T-cell (primary cell): ENCODE results near the gene STARD3. TPM values are rescaled to one million over a fixed set of nuclear protein-coding genes. Genes with fewer than 3 reads are reported as not detected.

Experiments
- ATAC-seq, 4 experiments: fragments of 200-7000 bp in 3 of 4; fragments of 150-1000 bp in 1 of 4; cut with Tn5 transposase; replicated peaks in 1 of 4; 1 replicate in 3 of 4; 2 replicates in 1 of 4; pipeline ENCODE4 v1.10.0; 2021; ENCODE audit warnings: moderate library complexity in 3 of 4, mild to moderate bottlenecking in 2 of 4, moderate number of reproducible peaks in 1 of 4
- CTCF ChIA-PET, 2 donors: fragments of 300-600 bp; sonication (Branson Sonifier 250); formaldehyde crosslinking; loops; one replicate each; lab custom pipeline; 2022; ENCODE audit warnings: antibody characterized with exemption in 2 of 2; lab: Charles Lee
- POLR2A ChIA-PET, 2 donors: fragments of 300-600 bp; sonication (Branson Sonifier 250); formaldehyde crosslinking; loops; one replicate each; lab custom pipeline; 2022; ENCODE audit warnings: antibody characterized with exemption in 2 of 2; lab: Charles Lee
- DNase-seq, 35 experiments: peaks; one replicate each; pipeline versions ENCODE4 v3.0.0 to v3.0.0-alpha.2; 2013 to 2023
- H3K27ac ChIP-seq: one replicate; pipeline ENCODE4 v1.5.1; 2013; ENCODE audit warnings: low read length
- H3K27me3 ChIP-seq, 2 experiments: replicated peaks in 1 of 2; 1 replicate in 1 of 2; 2 replicates in 1 of 2; pipeline versions ENCODE4 v1.6.1 to v1.7.0; 2013; ENCODE audit warnings: low read length in 1 of 2, mixed read lengths in 1 of 2; ENCODE audit not compliant: control insufficient read depth in 2 of 2, insufficient read depth in 2 of 2; ENCODE audit errors: extremely low read depth in 1 of 2
- H3K36me3 ChIP-seq, 2 donors: 1 replicate in 1 of 2; 2 replicates in 1 of 2; pipeline versions ENCODE4 v1.6.1 to v1.7.0; 2013; ENCODE audit warnings: low read length in 1 of 2; ENCODE audit not compliant: control insufficient read depth in 2 of 2, insufficient read depth in 1 of 2; ENCODE audit errors: extremely low read depth in 1 of 2
- H3K4me1 ChIP-seq, 2 experiments: 1 replicate in 1 of 2; 2 replicates in 1 of 2; pipeline versions ENCODE4 v1.6.1 to v1.7.0; 2013; ENCODE audit warnings: low read length in 2 of 2, mixed read lengths in 1 of 2; ENCODE audit not compliant: insufficient read depth in 2 of 2, control insufficient read depth in 1 of 2; ENCODE audit errors: extremely low read depth in 1 of 2
- H3K4me3 ChIP-seq, 2 donors: 1 replicate in 1 of 2; 2 replicates in 1 of 2; pipeline versions ENCODE4 v1.5.1 to v1.7.0; 2013; ENCODE audit warnings: mild to moderate bottlenecking in 2 of 2, low read length in 1 of 2, moderate library complexity in 1 of 2; ENCODE audit not compliant: control insufficient read depth in 1 of 2; ENCODE audit errors: extremely low read depth in 1 of 2
- H3K9me3 ChIP-seq: 2 replicates; pipeline ENCODE4 v1.7.0; 2013
- H3K27ac Mint-ChIP-seq, 2 donors: one replicate each; pipeline ENCODE4 v1.8.0; 2020 to 2021; ENCODE audit warnings: mild to moderate bottlenecking in 2 of 2, mixed read lengths in 2 of 2
- H3K27me3 Mint-ChIP-seq, 2 donors: one replicate each; pipeline ENCODE4 v1.8.0; 2021 to 2022; ENCODE audit warnings: mixed read lengths in 2 of 2
- H3K36me3 Mint-ChIP-seq: one replicate; pipeline ENCODE4 v1.8.0; 2021; ENCODE audit warnings: mixed read lengths
- H3K4me1 Mint-ChIP-seq, 3 donors: one replicate each; pipeline ENCODE4 v1.8.0; 2020 to 2022; ENCODE audit warnings: mixed read lengths in 3 of 3, mild to moderate bottlenecking in 1 of 3
- H3K4me3 Mint-ChIP-seq, 3 donors: one replicate each; pipeline ENCODE4 v1.8.0; 2020 to 2022; ENCODE audit warnings: mild to moderate bottlenecking in 3 of 3, mixed read lengths in 3 of 3, moderate library complexity in 3 of 3
- H3K9me3 Mint-ChIP-seq, 3 donors: one replicate each; pipeline ENCODE4 v1.8.0; 2020 to 2022; ENCODE audit warnings: mixed read lengths in 3 of 3
- WGBS: methylation state at CpG from one replicate; pipeline ENCODE4 v1.1.5; 2013; ENCODE audit warnings: missing lambda C conversion rate; ENCODE audit not compliant: insufficient coverage; 5-methylcytosine and 5-hydroxymethylcytosine counted together
- total RNA-seq, 35 experiments: library from RNA in 6 of 35; stranded (reverse) in 6 of 35; fragments of 120-200 nt in 1 of 35; gene quantifications; one replicate each; pipeline versions ENCODE4 v1.2.1 to v1.2.4 and lab custom pipeline; 2013 to 2026

Gene STARD3
- total RNA-seq, 5 donors from 2014 or later (not counting 1 experiment from before 2014, with no cell fraction given): 81.3 to 146 (median 99.7) TPM

- peak overlapping the region; percentile 66 to 84 (median 82) for H3K4me3 Mint-ChIP-seq
- CTCF ChIA-PET: interaction anchor here (0.5 to 0.6 kb wide), 2 partner anchors 70 to 206 kb away, joined by 3 read pairs; no protein-coding TSS in a partner anchor
- ATAC-seq (peak; percentile 66 to 76 (median 72)), DNase-seq (peak in 32 of 35 experiments; percentile 17 to 69 (median 44))
- Histone ChIP-seq H3K36me3 (no peaks in the 10 kb centered on the region), H3K27ac (no peak overlapping the region), H3K9me3 (no peaks in the 10 kb centered on the region), H3K4me3 (peak overlapping the region; percentile 33 to 40), H3K4me1 (peaks cover 4 to 28% of the 10 kb centered on the region in 2 experiments), H3K27me3 (peaks cover 2 to 45% of the 10 kb centered on the region in 2 experiments)
- peaks cover 15 to 18% of the 10 kb centered on the region in 2 donors for H3K27me3 Mint-ChIP-seq
- POLR2A ChIA-PET: interaction anchor here in 1 of 2 donors (0.6 kb wide), 1 partner anchor 361 kb away, joined by 4 read pairs; no protein-coding TSS in a partner anchor
- H3K27ac Mint-ChIP-seq: no peak overlapping the region
- no peaks in the 10 kb centered on the region for H3K36me3 Mint-ChIP-seq
- H3K9me3 Mint-ChIP-seq: no peaks in the 10 kb centered on the region
- 1% methylated on average over 63 of the region's 79 CpGs for WGBS
- H3K4me1 Mint-ChIP-seq: peaks cover 10 to 16% (median 12%) of the 10 kb centered on the region in 3 donors
Measured at GRCh38 chr17:39617446-39618245, 19.3 kb upstream of the STARD3 start.

GRCh38 chr17:39618246-39618913 lies 18.6 kb upstream of the STARD3 start:
- Histone ChIP-seq H3K27ac (no peak overlapping the region), H3K9me3 (no peaks in the 10 kb centered on the region), H3K27me3 (peaks cover 2 to 37% of the 10 kb centered on the region in 2 experiments), H3K4me3 (peak overlapping the region; percentile 40 to 46), H3K36me3 (no peaks in the 10 kb centered on the region), H3K4me1 (peaks cover 8 to 35% of the 10 kb centered on the region in 2 experiments)
- H3K27ac Mint-ChIP-seq: no peak overlapping the region
- ATAC-seq (no peak), DNase-seq (no peak)
- 20% methylated on average over 7 of the region's 33 CpGs for WGBS
- no peaks in the 10 kb centered on the region for H3K9me3 Mint-ChIP-seq
- H3K4me3 Mint-ChIP-seq: peak overlapping the region; percentile 74 to 84 (median 82)
- peaks cover 8 to 14% of the 10 kb centered on the region in 2 donors for H3K27me3 Mint-ChIP-seq
- POLR2A ChIA-PET: interaction anchor here in 1 of 2 donors (1.1 kb wide), 1 partner anchor 9 kb away, joined by 9 read pairs; no protein-coding TSS in a partner anchor
- no peaks in the 10 kb centered on the region for H3K36me3 Mint-ChIP-seq
- CTCF ChIA-PET: interaction anchor here in 1 of 2 donors (0.8 to 0.9 kb wide), 2 partner anchors 10 to 182 kb away, joined by 4 to 8 read pairs; no protein-coding TSS in a partner anchor
- H3K4me1 Mint-ChIP-seq: peaks cover 16 to 21% (median 17%) of the 10 kb centered on the region in 3 donors

- H3K36me3 Mint-ChIP-seq: no peaks in the 10 kb centered on the region
- CTCF ChIA-PET: interaction anchor here (0.5 to 3.2 kb wide), 7 partner anchors 9 to 354 kb away, joined by 3 to 27 read pairs (median 4); no protein-coding TSS in a partner anchor
- H3K4me3 ChIP-seq: no peak overlapping the region
- POLR2A ChIA-PET: interaction anchor here (0.6 to 1.1 kb wide), 2 partner anchors 9 kb away, joined by 4 to 9 read pairs; no protein-coding TSS in a partner anchor
- WGBS: 85% methylated on average over 9 of the region's 13 CpGs
- H3K27ac ChIP-seq: no peak overlapping the region
- H3K4me1 Mint-ChIP-seq: peaks cover 22 to 25% (median 22%) of the 10 kb centered on the region in 3 donors
- peaks cover 2 to 39% of the 10 kb centered on the region in 2 experiments for H3K27me3 ChIP-seq
- H3K9me3 Mint-ChIP-seq: no peaks in the 10 kb centered on the region
- no peaks in the 10 kb centered on the region for H3K36me3 ChIP-seq
- no peak overlapping the region for H3K27ac Mint-ChIP-seq
- DNase-seq (no peak), ATAC-seq (no peak)
- H3K27me3 Mint-ChIP-seq: peaks cover 7 to 13% of the 10 kb centered on the region in 2 donors
- no peaks in the 10 kb centered on the region for H3K9me3 ChIP-seq
- H3K4me3 Mint-ChIP-seq: peak overlapping the region in 1 of 3 donors; percentile 84
- peaks cover 10 to 41% of the 10 kb centered on the region in 2 experiments for H3K4me1 ChIP-seq
Measured at GRCh38 chr17:39618956-39619785, 17.8 kb upstream of the STARD3 start.

GRCh38 chr17:39619786-39620101 lies 17.2 kb upstream of the STARD3 start:
- H3K9me3 Mint-ChIP-seq: no peaks in the 10 kb centered on the region
- peaks cover 22 to 25% (median 24%) of the 10 kb centered on the region in 3 donors for H3K4me1 Mint-ChIP-seq
- POLR2A ChIA-PET: interaction anchor here in 1 of 2 donors (1.1 kb wide), 1 partner anchor 8 kb away, joined by 9 read pairs; no protein-coding TSS in a partner anchor
- no CpG with 5 or more reads among the region's 1 CpG for WGBS
- Histone ChIP-seq H3K4me1 (peaks cover 10 to 41% of the 10 kb centered on the region in 2 experiments), H3K27me3 (peaks cover 2 to 42% of the 10 kb centered on the region in 2 experiments), H3K9me3 (no peaks in the 10 kb centered on the region), H3K27ac (no peak overlapping the region), H3K36me3 (no peaks in the 10 kb centered on the region), H3K4me3 (no peak overlapping the region)
- no peaks in the 10 kb centered on the region for H3K36me3 Mint-ChIP-seq
- peaks cover 3 to 11% of the 10 kb centered on the region in 2 donors for H3K27me3 Mint-ChIP-seq
- DNase-seq: no peak
- ATAC-seq: no peak
- H3K4me3 Mint-ChIP-seq: no peak overlapping the region
- H3K27ac Mint-ChIP-seq: no peak overlapping the region
- CTCF ChIA-PET: interaction anchor here in 1 of 2 donors (0.7 to 3.2 kb wide), 4 partner anchors 8 to 360 kb away, joined by 3 to 27 read pairs (median 6); partner anchors contain the start of gene PSMD3

- no peaks in the 10 kb centered on the region for H3K36me3 Mint-ChIP-seq
- CTCF ChIA-PET: interaction anchor here (0.5 to 3.3 kb wide), 37 partner anchors 8 to 491 kb away, joined by 3 to 40 read pairs (median 3); partner anchors contain the start of genes MIEN1 (in 1 of the 2), ORMDL3 (in 1 of the 2), PGAP3 (in 1 of the 2) and PSMD3 (in 1 of the 2)
- no peaks in the 10 kb centered on the region for H3K9me3 Mint-ChIP-seq
- ATAC-seq (peak; percentile 64 to 83 (median 70)), DNase-seq (peak; percentile 51 to 98 (median 83))
- H3K9me3 ChIP-seq: no peaks in the 10 kb centered on the region
- H3K27me3 ChIP-seq: peaks cover 0 to 48% of the 10 kb centered on the region in 2 experiments
- peak overlapping the region; percentile 38 for H3K27ac ChIP-seq
- peaks cover 25 to 31% (median 30%) of the 10 kb centered on the region in 3 donors for H3K4me1 Mint-ChIP-seq
- peaks cover 13 to 49% of the 10 kb centered on the region in 2 experiments for H3K4me1 ChIP-seq
- H3K4me3 Mint-ChIP-seq: peak overlapping the region; percentile 51 to 69 (median 62)
- peak overlapping the region; percentile 71 to 76 for H3K27ac Mint-ChIP-seq
- peaks cover 17 to 20% of the 10 kb centered on the region in 2 donors for H3K27me3 Mint-ChIP-seq
- H3K4me3 ChIP-seq: peak overlapping the region; percentile 17 to 18
- WGBS: 13% methylated on average over 23 of the region's 26 CpGs
- POLR2A ChIA-PET: interaction anchor here in 1 of 2 donors (0.6 to 0.7 kb wide), 2 partner anchors 31 to 42 kb away, joined by 3 to 13 read pairs; no protein-coding TSS in a partner anchor
- no peaks in the 10 kb centered on the region for H3K36me3 ChIP-seq
Measured at GRCh38 chr17:39621523-39622379, 15.2 kb upstream of the STARD3 start.
